Endothelial cell of hepatic sinusoid (primary cell): ENCODE data around the gene NDUFA13.
"Not testable (repeated sequence)": the region's sequence is repeated elsewhere in the genome, so short reads cannot be mapped to it uniquely, and the experiment has no call there.

Experiments used
- in situ Hi-C: cut with HindIII; loops from 2 replicates; pipeline ENCODE4 v1.10.0; 2017; ENCODE audit warnings: low sequenced_read_pairs

Gene NDUFA13

GRCh38 chr19:19515642-19516519 lies at the start of gene NDUFA13:
Gene NDUFA13 (plus strand): TSS chr19:19516225. CDS start chr19:19516239, 14 bp downstream.
- in situ Hi-C loops, result no loop called here

GRCh38 chr19:19468424-19469050 lies 47.5 kb upstream of the NDUFA13 start:
- in situ Hi-C loops, result no loop called here

DNA sequence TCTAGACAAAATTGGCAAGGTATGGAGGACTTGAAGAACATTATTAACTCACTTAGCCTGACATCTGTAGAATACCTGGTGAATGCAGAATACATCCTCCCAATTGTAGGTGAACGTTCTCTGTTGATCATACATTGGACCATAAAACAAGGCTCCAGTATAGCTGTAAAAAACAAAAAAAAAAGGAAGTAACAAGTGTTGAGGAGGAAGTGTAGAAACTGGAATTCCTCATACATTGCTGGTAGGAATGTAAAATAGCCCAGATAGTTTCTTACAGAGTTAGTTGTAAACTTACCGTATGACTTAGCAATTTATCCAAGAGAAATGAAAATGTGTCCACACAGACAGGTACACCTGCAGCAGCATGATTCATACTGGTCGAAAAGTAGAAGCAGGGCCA lies 45.4 kb upstream of the NDUFA13 start:
- in situ Hi-C loops, result no loop called here

DNA sequence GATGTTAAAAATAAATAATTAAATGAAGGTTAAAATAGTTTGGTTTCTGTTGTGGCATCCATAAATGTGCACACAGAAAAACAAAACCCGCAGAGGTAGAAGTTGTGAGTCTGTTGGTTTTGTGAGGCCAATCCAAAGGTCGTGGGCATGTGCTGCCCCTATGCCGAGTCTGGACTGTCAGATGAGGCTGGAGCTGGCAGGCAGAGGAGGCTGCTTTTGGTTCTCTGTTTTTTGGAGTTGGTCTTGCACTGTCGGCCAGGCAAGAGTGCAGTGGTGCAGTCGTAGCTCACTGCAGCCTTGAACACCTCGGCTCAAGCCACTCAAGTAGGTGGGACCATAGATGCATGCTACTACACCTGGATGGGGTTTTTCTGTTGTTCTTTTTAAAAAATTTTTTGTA lies 44.3 kb upstream of the NDUFA13 start:
- in situ Hi-C loops, result no loop called here

DNA sequence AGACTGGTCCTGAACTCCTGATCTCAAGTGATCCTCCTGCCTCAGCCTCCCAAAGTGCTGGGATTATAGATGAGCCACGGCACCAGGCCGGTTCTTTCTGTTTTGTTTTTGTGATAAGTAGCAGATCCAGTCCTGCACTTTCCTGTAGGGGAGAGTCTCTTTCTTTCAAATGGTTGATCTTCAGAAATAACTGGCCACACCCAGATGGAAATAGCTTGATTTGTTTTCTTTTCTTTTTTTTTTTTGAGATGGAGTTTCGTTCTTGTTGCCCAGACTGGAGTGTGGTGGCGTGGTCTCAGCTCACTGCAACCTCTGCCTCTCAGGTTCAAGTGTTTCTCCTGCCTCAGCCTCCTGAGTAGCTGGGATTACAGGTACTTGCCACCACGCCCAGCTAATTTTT lies 43.9 kb upstream of the NDUFA13 start:
- in situ Hi-C loops, result not testable (repeated sequence)

DNA sequence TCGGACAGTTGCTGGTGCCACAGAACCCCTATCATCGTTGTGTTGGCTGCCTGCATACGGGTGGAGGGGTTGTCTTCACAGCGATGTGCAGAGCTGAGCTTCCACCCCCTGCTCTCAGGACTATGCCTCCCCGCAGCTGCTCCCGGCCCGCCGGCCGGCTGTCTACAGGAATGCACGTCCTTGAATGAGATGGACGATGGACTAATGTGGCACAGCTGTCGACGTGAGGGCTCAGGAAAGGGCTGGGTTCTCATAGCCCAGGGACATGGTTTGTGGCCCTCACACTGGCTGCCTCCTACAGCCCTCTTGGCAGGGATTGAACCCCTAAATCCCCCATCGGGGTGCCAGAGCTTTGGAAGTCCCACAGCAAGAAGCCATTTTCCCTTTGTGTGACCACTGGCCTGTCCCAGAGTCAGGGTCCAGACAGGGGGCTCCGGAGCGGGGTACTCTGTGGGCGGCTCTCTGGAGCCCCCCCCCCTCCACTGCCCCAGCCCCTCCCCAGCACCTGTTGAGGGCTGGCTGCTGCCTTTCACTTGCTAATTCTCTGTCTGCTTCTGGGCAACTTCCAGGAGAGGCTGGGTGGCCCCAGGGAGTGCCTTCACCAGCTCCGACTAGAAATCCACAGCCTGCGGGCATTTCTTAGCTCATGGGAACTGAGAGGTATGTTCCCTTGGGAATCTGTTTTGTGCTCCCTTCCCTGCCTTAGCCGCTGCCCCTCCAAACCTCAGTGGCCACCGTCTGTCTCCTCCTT lies 40.8 kb upstream of the NDUFA13 start:
- in situ Hi-C loops, result no loop called here

DNA sequence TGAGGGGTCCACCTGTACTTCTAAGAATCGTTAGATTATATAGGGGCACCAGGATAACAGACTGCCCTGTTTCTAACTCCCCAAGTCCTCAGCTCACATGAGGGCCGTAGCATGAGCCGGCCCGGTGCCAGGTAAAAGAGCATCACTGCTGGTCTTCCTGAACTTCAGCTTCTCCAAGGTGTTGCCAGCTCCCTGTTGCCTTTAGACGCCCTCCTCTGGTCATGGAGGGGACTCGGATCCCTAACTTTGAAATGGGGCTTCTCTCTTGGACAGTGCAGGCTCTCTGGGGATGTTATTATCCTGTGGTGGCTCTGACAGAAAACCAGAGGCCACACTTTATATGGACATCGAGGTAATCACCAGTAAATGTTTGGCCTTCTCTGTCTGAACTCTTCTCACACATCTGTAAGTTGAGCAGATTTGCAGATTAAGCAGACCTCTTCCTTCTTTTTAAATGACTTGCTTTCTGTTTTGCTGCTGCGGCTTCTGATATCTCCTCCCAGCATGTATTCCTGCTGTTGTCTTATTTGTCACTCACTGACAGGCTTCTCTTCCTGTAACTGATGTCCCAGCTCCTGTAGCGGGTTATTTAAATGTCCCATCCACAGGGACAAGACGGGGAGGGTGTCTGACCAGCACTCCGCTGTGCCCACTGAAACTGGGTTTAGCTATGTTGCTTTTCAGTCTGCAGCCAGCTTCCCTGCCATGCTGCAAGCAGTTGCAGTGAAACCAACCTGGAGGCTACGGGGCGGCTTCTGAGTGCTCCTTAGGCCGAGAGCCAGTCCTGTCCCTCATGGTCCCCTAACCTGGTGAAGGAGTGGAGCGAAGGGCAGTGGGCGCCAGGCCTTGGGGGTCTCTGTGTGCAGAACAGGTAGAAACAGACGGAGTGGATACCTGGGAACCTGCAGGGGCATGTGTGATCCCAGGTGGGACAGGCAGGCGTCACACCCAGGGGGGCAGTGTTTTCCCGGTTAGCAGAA lies 39.9 kb upstream of the NDUFA13 start:
- in situ Hi-C loops, result no loop called here

GRCh38 chr19:19477705-19478383 lies 38.2 kb upstream of the NDUFA13 start:
- in situ Hi-C loops, result no loop called here

DNA sequence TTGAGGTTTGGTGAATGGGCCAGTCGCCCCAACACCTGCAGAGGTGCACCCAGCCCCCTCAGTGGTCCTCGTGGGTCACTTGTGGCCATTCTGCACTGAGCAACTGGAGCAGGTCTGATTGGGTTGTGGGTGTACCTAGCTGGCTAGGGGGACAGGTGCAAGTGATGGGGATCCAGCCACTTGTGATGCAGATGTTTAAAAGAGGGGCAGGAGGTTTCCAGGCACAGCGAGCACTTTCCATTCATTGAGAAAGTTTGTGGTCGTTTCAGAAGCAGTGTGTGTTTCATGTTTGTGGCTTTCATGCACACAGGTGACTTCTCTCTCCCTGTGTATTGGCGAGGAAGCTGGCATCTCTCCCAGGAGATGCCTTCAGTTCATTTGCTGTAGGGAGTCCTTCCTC lies 35.3 kb upstream of the NDUFA13 start:
- in situ Hi-C loops, result no loop called here

DNA sequence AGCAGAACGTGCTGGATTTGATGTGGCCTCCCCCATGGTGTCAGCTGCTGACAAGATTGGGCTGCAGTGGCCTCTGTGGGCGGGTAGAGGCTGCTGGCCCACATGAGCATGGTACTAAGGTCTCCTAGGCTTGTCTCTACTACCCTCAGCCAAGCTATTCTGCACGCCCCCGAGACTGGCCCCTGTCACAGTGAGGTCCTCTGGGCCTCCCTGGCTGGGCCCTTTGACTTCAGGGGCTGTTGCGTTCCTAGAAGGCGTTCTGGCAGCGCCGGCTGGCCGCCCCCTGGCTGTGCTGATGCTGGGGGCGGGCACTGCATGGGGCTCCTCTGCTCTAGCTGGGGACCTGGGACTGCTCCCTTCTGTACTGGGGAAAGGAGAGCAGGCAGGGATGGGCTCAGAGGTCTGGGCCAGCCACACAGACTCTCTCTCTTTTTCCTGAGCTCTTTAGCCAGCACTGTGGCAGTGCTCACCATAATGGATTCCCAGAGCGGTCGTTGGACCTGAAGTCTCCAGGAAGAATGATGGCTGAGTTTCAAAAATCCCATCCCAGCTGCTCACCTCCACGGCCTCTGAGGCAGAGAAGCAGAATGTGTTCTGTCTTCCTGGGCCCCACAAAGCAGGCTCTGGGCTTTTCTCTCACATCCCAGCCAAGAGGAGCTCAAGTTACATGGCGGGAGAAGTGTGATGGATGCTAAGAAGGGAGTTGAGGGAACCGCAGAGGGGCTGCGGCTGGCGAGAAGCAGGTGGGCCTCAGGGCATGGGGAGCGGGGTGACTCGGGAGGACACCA lies 33.0 kb upstream of the NDUFA13 start:
- in situ Hi-C loops, result no loop called here

DNA sequence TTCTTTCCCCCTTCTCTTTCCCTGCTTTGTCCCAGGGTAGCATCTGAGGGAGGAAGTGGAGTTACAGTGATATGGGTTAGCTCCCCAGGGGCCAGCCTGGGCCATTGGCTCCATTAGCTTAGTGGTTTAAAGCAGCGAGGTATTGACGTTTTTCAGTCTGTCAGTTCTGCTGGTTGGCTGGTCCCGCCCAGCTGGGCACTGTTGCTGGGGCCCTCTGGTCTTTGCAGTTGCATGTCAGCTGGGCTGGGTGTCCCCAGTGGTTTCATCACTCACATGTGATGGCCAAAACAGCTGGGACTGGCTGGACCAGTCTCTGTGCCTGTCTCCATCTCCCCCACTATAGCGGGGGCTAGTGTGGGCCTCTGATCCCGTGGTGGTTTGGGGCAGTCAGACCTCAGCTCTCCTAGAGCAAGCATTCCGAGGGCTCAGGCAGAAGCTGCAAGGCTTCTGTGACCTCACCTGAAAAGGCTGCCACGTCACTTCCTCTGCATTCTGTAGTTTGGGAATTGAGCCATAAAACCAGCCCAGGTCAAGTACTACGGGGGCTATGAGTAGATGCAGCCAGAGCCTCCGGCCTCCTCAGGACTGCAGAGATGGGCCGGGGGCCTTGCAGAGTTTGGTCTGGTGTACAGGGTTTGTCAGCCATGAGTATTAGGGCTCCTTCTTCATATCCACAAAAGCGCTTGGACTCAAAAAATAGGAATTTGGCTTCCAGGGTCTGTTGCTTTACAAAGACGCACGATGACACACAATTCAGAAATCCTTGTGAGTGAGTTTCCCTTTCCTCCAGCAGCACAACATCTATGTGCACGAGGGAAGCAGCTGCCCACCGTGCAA lies 30.6 kb upstream of the NDUFA13 start:
- in situ Hi-C loops, result no loop called here

GRCh38 chr19:19485998-19486290 lies 30.1 kb upstream of the NDUFA13 start:
- in situ Hi-C loops, result no loop called here

DNA sequence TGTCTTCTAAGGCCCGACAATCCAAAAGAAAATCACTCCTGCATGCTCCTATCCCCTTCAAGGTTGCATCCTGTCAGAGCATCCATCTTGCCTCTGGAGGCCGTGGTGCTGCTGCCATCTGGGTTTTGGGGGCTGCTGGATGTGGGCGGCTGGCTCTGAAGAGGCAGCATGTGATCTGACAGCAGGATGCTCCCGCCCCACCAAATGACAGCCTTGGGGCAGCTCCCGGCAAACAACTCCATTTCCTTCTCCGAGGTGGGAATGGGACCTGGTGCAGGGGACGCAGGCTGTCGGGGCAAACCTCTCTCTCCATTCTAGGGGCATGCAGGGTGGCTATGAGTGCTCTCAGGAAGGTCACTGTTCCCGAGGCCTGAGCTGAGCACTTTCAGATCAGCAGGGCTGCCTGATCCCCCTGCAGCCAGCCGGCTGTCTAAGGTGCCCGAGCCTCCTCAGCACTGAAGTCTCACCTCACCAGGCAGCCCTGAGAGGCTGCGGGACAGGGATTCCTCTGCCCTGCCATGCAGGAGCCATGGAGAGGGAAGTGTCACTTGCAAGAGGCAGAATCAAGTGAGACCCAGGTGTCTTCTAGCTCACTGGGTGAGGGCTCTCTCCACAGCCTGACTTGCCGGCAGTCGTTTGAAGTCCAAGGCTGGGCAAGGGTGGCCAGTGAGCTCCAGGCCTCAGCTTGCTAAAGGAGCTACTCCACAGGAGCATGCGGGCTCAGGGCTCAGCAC lies 29.5 kb upstream of the NDUFA13 start:
- in situ Hi-C loops, result no loop called here

DNA sequence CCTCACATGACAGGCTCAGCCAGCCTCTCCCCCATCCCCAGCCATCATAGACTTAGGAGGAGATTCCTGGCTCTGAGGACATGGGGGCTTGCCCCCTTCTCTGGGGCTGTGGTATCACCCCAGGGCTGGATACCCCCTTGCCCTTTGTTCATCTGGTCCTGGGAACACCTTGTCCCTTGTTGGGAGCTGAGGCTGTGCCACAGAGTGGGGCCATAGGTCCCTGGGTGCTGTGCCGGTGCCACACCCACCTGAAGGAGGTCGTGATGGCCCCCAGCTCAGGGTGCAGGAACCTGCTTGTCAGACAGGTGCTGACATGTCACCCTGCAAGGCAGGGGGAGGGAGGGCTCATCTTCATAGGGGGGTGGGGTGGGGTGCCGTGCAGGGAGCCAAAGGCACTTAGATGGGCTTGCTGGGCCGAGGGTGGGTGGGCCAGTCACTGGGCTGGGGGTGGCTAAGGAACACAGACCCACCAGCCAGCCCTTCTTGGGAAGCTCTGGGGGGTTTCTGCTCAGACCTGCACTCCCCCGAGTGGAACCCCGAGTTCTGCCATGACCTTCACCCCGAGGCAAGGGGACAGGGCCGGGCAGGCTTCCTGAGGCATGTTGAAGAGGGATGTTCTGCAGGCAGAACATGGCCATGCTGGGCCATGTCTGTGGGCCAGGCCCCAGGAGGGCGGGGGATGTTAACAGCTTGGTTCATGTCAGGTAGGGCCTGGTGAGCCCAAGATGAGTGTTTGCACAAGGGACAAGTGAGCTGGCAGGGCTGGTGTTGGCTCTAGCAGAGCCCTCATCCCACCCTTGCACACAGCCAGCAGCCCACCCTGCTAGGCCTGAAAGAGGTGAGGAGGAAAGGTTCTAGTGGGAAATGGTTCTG lies 28.7 kb upstream of the NDUFA13 start:
- in situ Hi-C loops, result no loop called here

GRCh38 chr19:19487950-19488874 lies 27.8 kb upstream of the NDUFA13 start:
- in situ Hi-C loops, result no loop called here
